Measurements from ENCODE around the gene ABCB1.

DNA sequence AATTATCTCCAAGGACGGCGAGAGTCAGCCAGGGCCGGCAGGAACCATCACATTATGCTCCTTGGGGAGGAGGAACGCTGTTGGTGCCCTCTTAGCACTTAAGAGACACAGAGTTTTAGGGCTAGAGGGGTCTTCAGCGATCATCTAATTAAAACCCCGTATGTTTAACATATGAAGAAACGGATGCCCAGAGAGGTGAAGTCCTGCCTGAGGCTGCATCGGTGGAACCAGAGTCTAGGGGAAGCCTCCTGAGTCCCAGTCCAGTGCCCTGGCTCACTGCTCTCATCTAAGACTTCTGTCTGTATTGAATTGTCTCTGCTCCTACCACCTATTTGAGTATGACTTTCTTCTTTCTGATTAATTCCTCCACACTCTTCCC lies 124.5 kb downstream of the ABCB1 start:
- TF ChIP-seq POLR2AphosphoS5 (IDR thresholded peaks at IDR 0.05; ENCODE audit: borderline replicate concordance, low read depth, low read length) (no peak), EZH2 (IDR thresholded peaks at IDR 0.05) (no peak)

Measured in SK-N-MC (cell line).